Mesendoderm (in vitro differentiated cells): Measurements from ENCODE around the gene ECE1.
"Not testable (repeated sequence)": the region's sequence is repeated elsewhere in the genome, so short reads cannot be mapped to it uniquely, and the experiment has no call there.

Experiments used
- DNase-seq: peaks from one replicate; pipeline ENCODE4 v3.0.0; 2013
- H2AK5ac ChIP-seq: 2 replicates; pipeline ENCODE4 v1.6.1; 2013; ENCODE audit warnings: low read length, inconsistent platforms
- H2BK120ac ChIP-seq: 2 replicates; pipeline ENCODE4 v1.6.1; 2013; ENCODE audit warnings: low read depth, mild to moderate bottlenecking, low read length, moderate library complexity, mixed read lengths
- H2BK15ac ChIP-seq: replicated peaks from 2 replicates; pipeline ENCODE4 v1.6.1; 2013; ENCODE audit warnings: low read depth, mild to moderate bottlenecking, moderate library complexity
- H2BK5ac ChIP-seq: 2 replicates; pipeline ENCODE4 v1.6.1; 2013; ENCODE audit warnings: low read length, inconsistent platforms
- H3K18ac ChIP-seq: 2 replicates; pipeline ENCODE4 v1.6.1; 2013; ENCODE audit warnings: mild to moderate bottlenecking, low read length, mixed read lengths
- H3K23ac ChIP-seq: one replicate; pipeline ENCODE4 v1.6.1; 2013; ENCODE audit warnings: low read length
- H3K27ac ChIP-seq: 2 replicates; pipeline ENCODE4 v1.5.1; 2013; ENCODE audit warnings: low read depth, mild to moderate bottlenecking, inconsistent platforms, low read length, moderate library complexity
- H3K27me3 ChIP-seq: 2 replicates; pipeline ENCODE4 v1.6.1; 2013; ENCODE audit warnings: low read length, control low read depth, mild to moderate bottlenecking, inconsistent platforms; ENCODE audit not compliant: insufficient read depth, poor library complexity
- H3K36me3 ChIP-seq: 2 replicates; pipeline ENCODE4 v1.6.1; 2013; ENCODE audit warnings: low read length, inconsistent platforms; ENCODE audit not compliant: control insufficient read depth, insufficient read depth
- H3K4ac ChIP-seq: one replicate; pipeline ENCODE4 v1.6.1; 2013; ENCODE audit warnings: low read depth, mild to moderate bottlenecking, low read length, moderate library complexity
- H3K4me1 ChIP-seq: 2 replicates; pipeline ENCODE4 v1.6.1; 2013; ENCODE audit warnings: low read depth, low read length, inconsistent platforms; ENCODE audit not compliant: control insufficient read depth
- H3K4me2 ChIP-seq: 2 replicates; pipeline ENCODE4 v1.6.1; 2013; ENCODE audit warnings: low read length
- H3K4me3 ChIP-seq: 2 replicates; pipeline ENCODE4 v1.5.1; 2013; ENCODE audit warnings: mild to moderate bottlenecking, low read length
- H3K56ac ChIP-seq: one replicate; pipeline ENCODE4 v1.6.1; 2013; ENCODE audit warnings: low read length
- H3K79me1 ChIP-seq: 2 replicates; pipeline ENCODE4 v1.6.1; 2013; ENCODE audit warnings: low read length, inconsistent platforms
- H3K79me2 ChIP-seq: 2 replicates; pipeline ENCODE4 v1.6.1; 2013; ENCODE audit warnings: mild to moderate bottlenecking, low read length; ENCODE audit not compliant: control insufficient read depth, insufficient read depth
- H3K9ac ChIP-seq: 2 replicates; pipeline ENCODE4 v1.6.1; 2013; ENCODE audit warnings: low read length, inconsistent platforms
- H4K5ac ChIP-seq: one replicate; pipeline ENCODE4 v1.6.1; 2013; ENCODE audit warnings: low read length
- H4K8ac ChIP-seq: one replicate; pipeline ENCODE4 v1.6.1; 2013; ENCODE audit warnings: low read depth, mild to moderate bottlenecking, control low read depth, low read length, moderate library complexity
- WGBS: extraction: QIAGEN DNeasy Blood & Tissue Kit; methylation state at CpG from one replicate; pipeline ENCODE4 v1.1.7; 2013; ENCODE audit warnings: low lambda C conversion rate, missing lambda C conversion rate; ENCODE audit not compliant: insufficient coverage; ENCODE audit errors: extremely low coverage; 5-methylcytosine and 5-hydroxymethylcytosine counted together

The ECE1 gene

DNA sequence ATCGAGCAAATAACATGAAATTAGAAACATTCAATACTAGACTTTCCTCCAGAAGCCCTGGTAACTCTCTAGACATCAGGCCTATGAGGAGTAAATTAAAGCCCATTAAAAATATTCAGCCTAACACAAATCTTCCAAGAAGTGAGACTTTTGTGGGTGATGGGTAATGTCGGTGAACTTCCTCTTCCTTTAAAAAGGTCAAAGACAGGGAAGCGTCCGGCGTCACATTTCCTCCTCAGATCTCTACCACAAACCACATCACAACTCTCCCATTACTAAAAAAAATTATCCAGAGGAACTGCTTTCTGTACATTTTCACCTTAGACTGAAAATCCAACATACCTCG is 115.0 kb downstream of the ECE1 start:
- no peak for DNase-seq
- Histone ChIP-seq H3K27ac (peak overlapping the region; percentile 17), H3K36me3 (no peaks in the 10 kb centered on the region)

DNA sequence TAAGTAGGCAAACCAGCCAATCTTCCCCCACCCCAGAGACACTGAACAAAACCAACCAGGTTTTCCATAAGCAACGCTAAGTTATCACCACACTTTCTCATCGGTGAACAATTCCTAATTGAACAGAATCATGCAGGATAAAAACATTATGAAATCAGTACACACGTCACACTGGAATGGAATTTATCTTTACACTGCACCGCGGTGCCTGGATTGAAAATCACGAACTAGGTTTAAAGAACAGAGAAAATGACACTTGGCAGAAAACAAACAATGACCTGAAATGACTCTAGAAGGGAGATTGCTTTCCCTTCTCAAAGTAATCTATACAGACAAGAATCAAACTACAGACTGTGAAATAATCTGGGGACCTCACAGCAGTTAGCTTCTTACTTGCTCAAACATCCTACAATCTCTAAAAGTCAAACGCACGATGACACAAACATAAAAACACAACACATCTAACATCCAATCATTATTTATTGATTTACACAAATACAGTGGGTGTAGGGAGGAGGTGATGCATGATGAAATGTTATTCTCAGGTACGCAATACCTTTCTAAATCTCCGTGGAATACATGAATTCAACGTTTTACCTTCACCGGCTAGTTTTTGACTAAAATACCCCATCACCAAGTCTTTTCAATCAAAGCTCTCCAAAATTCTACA is 115.5 kb downstream of the ECE1 start:
- Histone ChIP-seq H3K36me3 (no peaks in the 10 kb centered on the region), H3K4me1 (peaks cover 6% of the 10 kb centered on the region), H3K79me2 (peaks cover 42% of the 10 kb centered on the region), H3K4me2 (peak overlapping the region; percentile 75), H2BK120ac (no peak overlapping the region), H3K18ac (no peak overlapping the region), H3K4me3 (peak overlapping the region; percentile 66), H3K9ac (peak overlapping the region; percentile 78), H3K79me1 (peaks cover 2% of the 10 kb centered on the region), H3K27ac (no peak overlapping the region), H3K4ac (no peak overlapping the region), H3K56ac (peak overlapping the region; percentile 87), H4K5ac (no peak overlapping the region), H2BK15ac (no peak overlapping the region), H2BK5ac (no peak overlapping the region), H3K27me3 (no peaks in the 10 kb centered on the region), H3K23ac (no peak overlapping the region), H2AK5ac (no peak overlapping the region), H4K8ac (no peak overlapping the region)
- 97% methylated on average over 2 of the region's 12 CpGs for WGBS
- DNase-seq: no peak

More for the DNA sequence above, 115.0 kb downstream of the ECE1 start:
- no CpG with 5 or more reads among the region's 6 CpGs for WGBS
- Histone ChIP-seq H3K9ac (peak overlapping the region; percentile 78), H2AK5ac (no peak overlapping the region), H2BK15ac (no peak overlapping the region), H3K4me2 (peak overlapping the region; percentile 75), H3K4ac (no peak overlapping the region), H3K4me3 (peak overlapping the region; percentile 66), H3K23ac (no peak overlapping the region), H4K8ac (no peak overlapping the region), H3K27me3 (no peaks in the 10 kb centered on the region), H2BK5ac (no peak overlapping the region), H2BK120ac (no peak overlapping the region), H3K4me1 (peaks cover 6% of the 10 kb centered on the region), H3K79me2 (peaks cover 42% of the 10 kb centered on the region), H3K18ac (no peak overlapping the region), H4K5ac (no peak overlapping the region), H3K56ac (peak overlapping the region; percentile 87), H3K79me1 (peaks cover 2% of the 10 kb centered on the region)

DNA sequence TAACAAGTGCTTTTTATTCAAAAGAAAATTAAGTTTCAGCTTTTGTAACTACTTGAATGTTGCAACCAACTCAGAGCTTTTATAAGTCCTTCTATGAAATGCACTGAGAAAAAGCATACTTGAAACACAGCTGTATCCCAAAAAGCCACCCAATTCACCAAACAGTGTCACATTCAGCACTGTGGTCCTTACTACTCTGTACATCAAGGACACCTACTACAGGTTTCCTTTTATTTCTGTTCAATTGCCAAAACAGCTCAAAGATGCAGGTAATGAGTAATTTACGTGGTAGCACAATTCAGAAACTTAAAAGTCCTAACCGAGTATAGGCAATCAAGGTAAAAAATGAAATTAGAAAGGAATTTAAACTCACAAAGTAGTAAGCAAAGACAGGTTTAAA is 116.0 kb downstream of the ECE1 start:
- DNase-seq: no peak
- peaks cover 2% of the 10 kb centered on the region for H3K79me1 ChIP-seq
- no peak overlapping the region for H4K5ac ChIP-seq
- H3K9ac ChIP-seq: peak overlapping the region; percentile 78
- H3K79me2 ChIP-seq: peaks cover 44% of the 10 kb centered on the region
- H3K27me3 ChIP-seq: no peaks in the 10 kb centered on the region
- no peak overlapping the region for H2BK5ac ChIP-seq
- peaks cover 6% of the 10 kb centered on the region for H3K4me1 ChIP-seq
- no peaks in the 10 kb centered on the region for H3K36me3 ChIP-seq
- H2AK5ac ChIP-seq: no peak overlapping the region
- H3K4ac ChIP-seq: no peak overlapping the region
- no peak overlapping the region for H2BK120ac ChIP-seq
- H2BK15ac ChIP-seq: no peak overlapping the region
- H3K4me3 ChIP-seq: no peak overlapping the region
- H3K4me2 ChIP-seq: peak overlapping the region; percentile 75
- peak overlapping the region; percentile 87 for H3K56ac ChIP-seq
- WGBS: no CpG with 5 or more reads among the region's 2 CpGs
- no peak overlapping the region for H3K23ac ChIP-seq
- no peak overlapping the region for H3K18ac ChIP-seq
- H3K27ac ChIP-seq: no peak overlapping the region
- no peak overlapping the region for H4K8ac ChIP-seq

DNA sequence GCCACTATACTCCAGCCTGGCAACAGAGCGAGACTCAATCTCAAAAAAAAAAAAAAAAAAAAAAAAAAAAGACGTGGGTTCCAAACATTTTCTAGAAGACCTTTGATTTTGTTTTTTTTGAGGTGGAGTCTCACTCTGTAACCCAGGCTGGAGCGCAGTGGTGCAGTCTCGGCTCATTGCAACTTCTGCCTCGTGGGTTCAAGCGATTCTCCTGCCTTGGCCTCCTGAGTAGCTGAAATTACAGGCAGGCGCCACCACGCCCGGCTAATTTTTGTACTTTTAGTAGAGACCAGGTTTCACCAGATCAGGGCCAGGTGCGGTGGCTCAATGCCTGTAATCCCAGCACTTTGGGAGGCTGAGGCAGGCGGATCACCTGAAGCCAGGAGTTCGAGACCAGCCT is 117.2 kb downstream of the ECE1 start:
- not testable (repeated sequence) for H2BK15ac ChIP-seq, DNase-seq, H2AK5ac ChIP-seq, H3K4ac ChIP-seq, H3K79me1 ChIP-seq, H2BK120ac ChIP-seq, H3K4me1 ChIP-seq, H3K4me3 ChIP-seq, H3K56ac ChIP-seq, H3K27me3 ChIP-seq, H4K5ac ChIP-seq, H3K18ac ChIP-seq, H3K4me2 ChIP-seq, H3K23ac ChIP-seq, H3K9ac ChIP-seq, H3K27ac ChIP-seq, H3K36me3 ChIP-seq, H4K8ac ChIP-seq, H2BK5ac ChIP-seq
- peaks cover 47% of the 10 kb centered on the region for H3K79me2 ChIP-seq
- WGBS: no CpG with 5 or more reads among the region's 12 CpGs

DNA sequence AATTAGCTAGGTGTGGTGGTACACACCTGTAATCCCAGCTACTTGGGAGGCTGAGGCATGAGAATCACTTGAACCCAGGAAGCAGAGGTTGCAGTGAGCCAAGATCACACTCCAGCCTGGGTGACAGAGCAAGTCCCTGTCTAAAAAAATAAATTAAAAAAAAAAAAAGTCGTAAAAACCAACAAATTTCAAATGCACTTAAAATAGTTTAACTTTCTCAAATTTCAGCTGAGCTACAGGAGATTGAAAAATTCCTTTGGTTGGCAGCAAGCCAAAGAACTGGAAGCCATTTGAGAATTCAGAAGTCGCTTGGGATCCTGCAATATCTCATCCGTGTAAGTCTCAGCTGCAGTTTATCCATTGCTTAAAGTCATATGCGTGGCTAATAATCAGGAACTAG is 119.4 kb downstream of the ECE1 start:
- not testable (repeated sequence) for H3K36me3 ChIP-seq, H4K5ac ChIP-seq, H3K9ac ChIP-seq, H3K56ac ChIP-seq, H2AK5ac ChIP-seq, H3K4me2 ChIP-seq, H2BK120ac ChIP-seq, H3K4me3 ChIP-seq, H3K27me3 ChIP-seq, H2BK5ac ChIP-seq, H3K18ac ChIP-seq, H3K79me1 ChIP-seq, H2BK15ac ChIP-seq, H4K8ac ChIP-seq, DNase-seq, H3K4me1 ChIP-seq, H3K27ac ChIP-seq, H3K4ac ChIP-seq, H3K23ac ChIP-seq
- no CpG with 5 or more reads among the region's 4 CpGs for WGBS
- H3K79me2 ChIP-seq: peaks cover 58% of the 10 kb centered on the region

DNA sequence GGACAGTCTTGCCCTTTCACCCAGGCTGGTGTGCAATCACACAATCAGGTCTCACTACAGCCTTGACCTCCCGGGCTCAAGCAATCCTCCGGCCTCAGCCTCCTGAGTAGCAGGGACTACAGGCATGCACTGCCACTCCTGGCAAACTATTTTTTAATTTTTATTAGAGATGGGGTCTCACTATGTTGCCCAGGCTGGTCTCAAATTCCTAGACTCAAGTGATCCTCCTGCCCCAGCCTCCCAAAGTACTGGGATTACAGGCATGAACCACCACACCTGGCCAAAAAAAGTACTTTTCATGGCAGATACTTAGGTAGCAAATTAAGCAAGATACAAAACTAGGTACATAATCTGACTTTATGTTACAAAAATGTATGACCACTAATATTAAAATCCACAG is 121.8 kb downstream of the ECE1 start:
- WGBS: no CpG with 5 or more reads among the region's 2 CpGs
- Histone ChIP-seq H3K36me3 (no peaks in the 10 kb centered on the region), H3K79me2 (peaks cover 50% of the 10 kb centered on the region)

More for the DNA sequence above, 121.8 kb downstream of the ECE1 start:
- Histone ChIP-seq H3K18ac (no peak overlapping the region), H3K4me2 (no peak overlapping the region), H4K8ac (no peak overlapping the region), H3K56ac (no peak overlapping the region), H3K27ac (no peak overlapping the region), H3K79me1 (peaks cover 5% of the 10 kb centered on the region), H3K4me1 (no peaks in the 10 kb centered on the region), H3K4ac (no peak overlapping the region), H2BK15ac (no peak overlapping the region), H2AK5ac (no peak overlapping the region), H3K4me3 (no peak overlapping the region), H3K9ac (no peak overlapping the region), H3K23ac (no peak overlapping the region), H2BK5ac (no peak overlapping the region), H2BK120ac (no peak overlapping the region), H3K27me3 (no peaks in the 10 kb centered on the region), H4K5ac (no peak overlapping the region)
- no peak for DNase-seq
